ENCODE measurements around the gene SHISA2.
"Not testable (repeated sequence)": the region's sequence is repeated elsewhere in the genome, so short reads cannot be mapped to it uniquely, and the experiment has no call there.

Gene SHISA2

GRCh38 chr13:26051657-26052311 lies at the start of gene SHISA2:
SHISA2 (minus strand) TSS chr13:26052016; CDS start chr13:26050975, 1,041 bp downstream.
- no peak for DNase-seq (ENCODE audit: low read depth)
- H3K4me3 ChIP-seq (ENCODE audit: low read depth, low read length), result peak within 1 kb of the TSS; percentile 38
- no peak for TF ChIP-seq CTCF (IDR thresholded peaks at IDR 0.05; ENCODE audit: control insufficient read depth, extremely low read depth, insufficient read depth)

GRCh38 chr13:26095846-26096610 lies 44.2 kb upstream of the SHISA2 start:
- no peak for TF ChIP-seq CTCF (IDR thresholded peaks at IDR 0.05; ENCODE audit: control insufficient read depth, extremely low read depth, insufficient read depth)
- DNase-seq (ENCODE audit: low read depth), result no peak
- H3K4me3 ChIP-seq (ENCODE audit: low read depth, low read length), result no peak overlapping the region

- no peak for DNase-seq (ENCODE audit: low read depth)
- TF ChIP-seq CTCF (IDR thresholded peaks at IDR 0.05; ENCODE audit: control insufficient read depth, extremely low read depth, insufficient read depth), result peak; percentile 30
- H3K4me3 ChIP-seq (ENCODE audit: low read depth, low read length), result no peak overlapping the region
These were observed 43.5 kb upstream of the SHISA2 start for GRCh38 chr13:26095338-26095737.

- DNase-seq (ENCODE audit: low read depth); H3K4me3 ChIP-seq (ENCODE audit: low read depth, low read length): not testable (repeated sequence)
These were observed 25.0 kb upstream of the SHISA2 start for GRCh38 chr13:26076821-26077220.

- no peak for DNase-seq (ENCODE audit: low read depth)
- no peak overlapping the region for H3K4me3 ChIP-seq (ENCODE audit: low read depth, low read length)
- TF ChIP-seq CTCF (IDR thresholded peaks at IDR 0.05; ENCODE audit: control insufficient read depth, extremely low read depth, insufficient read depth), result peak; percentile 22
These were observed 23.7 kb upstream of the SHISA2 start for GRCh38 chr13:26075498-26075897.

GRCh38 chr13:26074706-26075105 lies 22.9 kb upstream of the SHISA2 start:
- DNase-seq (ENCODE audit: low read depth), result no peak
- TF ChIP-seq CTCF (IDR thresholded peaks at IDR 0.05; ENCODE audit: control insufficient read depth, extremely low read depth, insufficient read depth), result no peak

GRCh38 chr13:26072335-26072734 lies 20.5 kb upstream of the SHISA2 start:
- H3K4me3 ChIP-seq (ENCODE audit: low read depth, low read length); DNase-seq (ENCODE audit: low read depth): not testable (repeated sequence)

More at GRCh38 chr13:26074706-26075105, 22.9 kb upstream of the SHISA2 start:
- H3K4me3 ChIP-seq (ENCODE audit: low read depth, low read length), result no peak overlapping the region

- no peak for DNase-seq (ENCODE audit: low read depth)
- H3K4me3 ChIP-seq (ENCODE audit: low read depth, low read length), result no peak overlapping the region
- no peak for TF ChIP-seq CTCF (IDR thresholded peaks at IDR 0.05; ENCODE audit: control insufficient read depth, extremely low read depth, insufficient read depth)
These were observed 19.9 kb upstream of the SHISA2 start for GRCh38 chr13:26071691-26072090.

GRCh38 chr13:26069642-26070041 lies 17.8 kb upstream of the SHISA2 start:
- DNase-seq (ENCODE audit: low read depth); H3K4me3 ChIP-seq (ENCODE audit: low read depth, low read length): not testable (repeated sequence)

GRCh38 chr13:26068372-26068771 lies 16.6 kb upstream of the SHISA2 start:
- DNase-seq (ENCODE audit: low read depth); H3K4me3 ChIP-seq (ENCODE audit: low read depth, low read length): not testable (repeated sequence)

Data from LNCaP clone FGC (cell line).